ENCODE results near the gene ACTN4. TPM values are rescaled to one million over a fixed set of nuclear protein-coding genes. Genes with fewer than 3 reads are reported as not detected.

ACTN4 gene
- total RNA-seq, 1 donor from 2014 or later: 127 TPM

- H3K4me3 ChIP-seq: no peak overlapping the region
- peaks cover 3% of the 10 kb centered on the region for H3K79me2 ChIP-seq (ENCODE audit: low read depth)
- TF ChIP-seq EZH2phosphoT487 (IDR thresholded peaks at IDR 0.05): no peak
- TF ChIP-seq EZH2 (IDR thresholded peaks at IDR 0.05): no peak
- TF ChIP-seq, protein P1, sequence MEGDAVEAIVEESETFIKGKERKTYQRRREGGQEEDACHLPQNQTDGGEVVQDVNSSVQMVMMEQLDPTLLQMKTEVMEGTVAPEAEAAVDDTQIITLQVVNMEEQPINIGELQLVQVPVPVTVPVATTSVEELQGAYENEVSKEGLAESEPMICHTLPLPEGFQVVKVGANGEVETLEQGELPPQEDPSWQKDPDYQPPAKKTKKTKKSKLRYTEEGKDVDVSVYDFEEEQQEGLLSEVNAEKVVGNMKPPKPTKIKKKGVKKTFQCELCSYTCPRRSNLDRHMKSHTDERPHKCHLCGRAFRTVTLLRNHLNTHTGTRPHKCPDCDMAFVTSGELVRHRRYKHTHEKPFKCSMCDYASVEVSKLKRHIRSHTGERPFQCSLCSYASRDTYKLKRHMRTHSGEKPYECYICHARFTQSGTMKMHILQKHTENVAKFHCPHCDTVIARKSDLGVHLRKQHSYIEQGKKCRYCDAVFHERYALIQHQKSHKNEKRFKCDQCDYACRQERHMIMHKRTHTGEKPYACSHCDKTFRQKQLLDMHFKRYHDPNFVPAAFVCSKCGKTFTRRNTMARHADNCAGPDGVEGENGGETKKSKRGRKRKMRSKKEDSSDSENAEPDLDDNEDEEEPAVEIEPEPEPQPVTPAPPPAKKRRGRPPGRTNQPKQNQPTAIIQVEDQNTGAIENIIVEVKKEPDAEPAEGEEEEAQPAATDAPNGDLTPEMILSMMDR (IDR thresholded peaks at IDR 0.05): no peak
- H3K9me3 Mint-ChIP-seq: no peaks in the 10 kb centered on the region
- no peaks in the 10 kb centered on the region for H3K9me3 ChIP-seq (ENCODE audit: low read depth)
- H2AFZ ChIP-seq (replicated peaks): no peak overlapping the region
- no peaks in the 10 kb centered on the region for H3K27me3 ChIP-seq
- peaks cover 6% of the 10 kb centered on the region for H3K4me1 ChIP-seq
- peaks cover 13% of the 10 kb centered on the region for H3K4me1 Mint-ChIP-seq
- no peak overlapping the region for H3K4me2 ChIP-seq
- H4K20me1 ChIP-seq (ENCODE audit: low read depth): no peaks in the 10 kb centered on the region
- H3K27ac ChIP-seq: no peak overlapping the region
- no peak for DNase-seq (ENCODE audit: low spot score)
- H3K4me3 Mint-ChIP-seq: no peak overlapping the region
- H3K36me3 ChIP-seq: no peaks in the 10 kb centered on the region
- H3F3A ChIP-seq (ENCODE audit: low read depth): peaks cover 7% of the 10 kb centered on the region
- peaks cover 7% of the 10 kb centered on the region for H3K27me3 Mint-ChIP-seq (ENCODE audit: insufficient read depth, low read depth)
- H3K36me3 Mint-ChIP-seq: peaks cover 2% of the 10 kb centered on the region
- no peak overlapping the region for H3K27ac Mint-ChIP-seq
- no peak overlapping the region for H3K9ac ChIP-seq
These were observed 33.2 kb upstream of the ACTN4 start for GRCh38 chr19:38614289-38614688.

DNA sequence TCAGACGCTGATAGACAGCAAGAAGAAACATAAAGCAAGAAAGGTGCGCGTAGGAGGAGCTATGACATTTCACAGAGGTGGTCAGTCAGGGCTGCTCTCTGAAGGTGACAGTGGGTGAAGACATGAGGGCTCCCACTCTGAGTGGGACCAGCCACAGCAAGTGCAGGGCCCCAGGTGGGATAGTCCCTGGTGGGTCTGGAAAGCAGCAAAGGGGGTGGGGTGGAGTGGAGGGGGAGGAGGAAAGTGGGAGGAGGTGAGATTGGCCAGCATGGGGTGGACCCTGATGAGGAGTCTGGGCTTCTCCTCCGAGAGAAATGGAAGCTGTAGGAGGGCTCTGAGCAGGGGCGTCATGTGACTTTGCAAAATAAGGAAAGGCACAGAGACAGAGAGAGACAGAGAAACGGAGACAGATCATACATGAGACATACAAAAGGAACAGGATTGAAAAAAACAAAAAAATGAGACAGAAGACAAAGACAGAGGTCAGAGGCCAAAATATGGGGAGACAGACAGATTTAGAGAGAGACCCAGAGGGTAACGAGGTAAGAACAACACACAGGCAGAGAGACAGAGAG is 32.4 kb upstream of the ACTN4 start:
- H3K4me3 ChIP-seq: no peak overlapping the region
- no peaks in the 10 kb centered on the region for H3K36me3 ChIP-seq
- H2AFZ ChIP-seq (replicated peaks): no peak overlapping the region
- H3K4me3 Mint-ChIP-seq: peak overlapping the region; percentile 1
- H3K27me3 ChIP-seq: no peaks in the 10 kb centered on the region
- H3K27ac ChIP-seq: no peak overlapping the region
- H3K79me2 ChIP-seq (ENCODE audit: low read depth): peaks cover 11% of the 10 kb centered on the region
- no peak for DNase-seq (ENCODE audit: low spot score)
- H3K9me3 Mint-ChIP-seq: no peaks in the 10 kb centered on the region
- peaks cover 10% of the 10 kb centered on the region for H3K4me1 ChIP-seq
- H3K27ac Mint-ChIP-seq: no peak overlapping the region
- H4K20me1 ChIP-seq (ENCODE audit: low read depth): peaks cover 6% of the 10 kb centered on the region
- no peak overlapping the region for H3K9ac ChIP-seq
- H3K4me2 ChIP-seq: no peak overlapping the region
- H3K9me3 ChIP-seq (ENCODE audit: low read depth): no peaks in the 10 kb centered on the region
- H3K27me3 Mint-ChIP-seq (ENCODE audit: insufficient read depth, low read depth): peaks cover 7% of the 10 kb centered on the region
- H3F3A ChIP-seq (ENCODE audit: low read depth): peaks cover 7% of the 10 kb centered on the region
- TF ChIP-seq EZH2phosphoT487 (IDR thresholded peaks at IDR 0.05): no peak
- TF ChIP-seq EZH2 (IDR thresholded peaks at IDR 0.05): no peak
- H3K36me3 Mint-ChIP-seq: peaks cover 2% of the 10 kb centered on the region
- peaks cover 19% of the 10 kb centered on the region for H3K4me1 Mint-ChIP-seq

DNA sequence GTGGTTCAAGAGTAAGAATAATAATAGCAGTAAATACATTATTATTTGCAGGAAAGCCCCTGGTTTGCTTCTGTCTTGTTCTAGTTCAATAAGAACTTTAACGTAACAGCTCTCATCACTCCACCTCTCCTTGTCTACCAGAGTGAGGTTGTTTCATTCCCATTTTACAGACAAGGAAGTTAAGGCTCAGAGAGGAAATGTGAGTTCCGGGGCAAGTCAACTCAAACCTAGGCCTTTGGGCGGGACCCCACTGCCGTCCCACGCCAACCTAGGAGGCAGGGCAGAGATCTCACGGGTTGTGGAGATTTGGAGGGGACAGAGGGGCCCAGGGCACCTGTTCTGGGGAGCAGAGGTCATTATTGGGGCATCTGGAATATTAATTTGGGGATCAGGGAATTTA is 31.2 kb upstream of the ACTN4 start:
- H4K20me1 ChIP-seq (ENCODE audit: low read depth): peaks cover 6% of the 10 kb centered on the region
- TF ChIP-seq, protein P1 (IDR thresholded peaks at IDR 0.05): no peak
- no peak for TF ChIP-seq EZH2phosphoT487 (IDR thresholded peaks at IDR 0.05)
- no peak for TF ChIP-seq EZH2 (IDR thresholded peaks at IDR 0.05)
- Mint-ChIP-seq H3K4me3 (no peak overlapping the region), H3K27ac (peak overlapping the region; percentile 43), H3K4me1 (peaks cover 19% of the 10 kb centered on the region), H3K36me3 (peaks cover 2% of the 10 kb centered on the region), H3K9me3 (no peaks in the 10 kb centered on the region), H3K27me3 (ENCODE audit: insufficient read depth, low read depth) (peaks cover 2% of the 10 kb centered on the region)
- peaks cover 22% of the 10 kb centered on the region for H3K79me2 ChIP-seq (ENCODE audit: low read depth)
- peaks cover 10% of the 10 kb centered on the region for H3K4me1 ChIP-seq
- DNase-seq (ENCODE audit: low spot score): no peak
- peaks cover 8% of the 10 kb centered on the region for H3F3A ChIP-seq (ENCODE audit: low read depth)
- H3K4me3 ChIP-seq: no peak overlapping the region
- no peak overlapping the region for H2AFZ ChIP-seq (replicated peaks)
- H3K9ac ChIP-seq: no peak overlapping the region
- H3K27ac ChIP-seq: no peak overlapping the region
- peaks cover 1% of the 10 kb centered on the region for H3K36me3 ChIP-seq
- H3K27me3 ChIP-seq: no peaks in the 10 kb centered on the region
- H3K4me2 ChIP-seq: no peak overlapping the region
- H3K9me3 ChIP-seq (ENCODE audit: low read depth): no peaks in the 10 kb centered on the region

DNA sequence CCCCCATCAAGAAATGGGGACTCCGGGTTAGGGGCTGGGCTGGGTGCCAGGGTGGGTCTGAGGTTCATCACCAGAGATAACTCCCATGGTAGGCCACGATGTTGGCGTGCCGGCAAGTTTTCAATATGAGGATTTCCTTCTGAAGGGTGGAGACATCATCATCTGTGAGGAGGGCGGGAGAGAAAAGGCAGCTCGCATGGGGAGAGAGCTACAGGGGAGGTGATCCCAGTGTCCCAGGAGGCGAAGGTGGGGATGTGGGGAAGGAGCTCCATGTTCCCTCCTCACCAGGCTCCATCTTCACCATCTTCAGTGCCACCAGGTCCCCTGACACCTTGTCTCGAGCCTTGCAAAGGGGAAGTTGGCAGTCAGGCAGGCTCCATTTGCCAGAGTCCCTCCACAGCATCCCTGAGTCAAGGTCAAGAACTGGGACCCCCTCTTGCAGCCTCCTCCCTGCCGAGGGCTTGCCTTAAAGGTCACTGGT is 30.1 kb upstream of the ACTN4 start:
- peak overlapping the region; percentile 34 for H3K4me3 Mint-ChIP-seq
- Histone ChIP-seq H3K27ac (no peak overlapping the region), H3K4me2 (no peak overlapping the region), H2AFZ (replicated peaks) (no peak overlapping the region), H3K9me3 (ENCODE audit: low read depth) (no peaks in the 10 kb centered on the region), H3F3A (ENCODE audit: low read depth) (peaks cover 11% of the 10 kb centered on the region), H3K27me3 (no peaks in the 10 kb centered on the region), H3K9ac (no peak overlapping the region), H3K36me3 (peaks cover 5% of the 10 kb centered on the region), H3K4me3 (no peak overlapping the region), H3K79me2 (ENCODE audit: low read depth) (peaks cover 25% of the 10 kb centered on the region), H4K20me1 (ENCODE audit: low read depth) (peaks cover 6% of the 10 kb centered on the region), H3K4me1 (peaks cover 10% of the 10 kb centered on the region)
- DNase-seq (ENCODE audit: low spot score): no peak
- peaks cover 9% of the 10 kb centered on the region for H3K36me3 Mint-ChIP-seq
- TF ChIP-seq, protein P1 (IDR thresholded peaks at IDR 0.05): no peak
- TF ChIP-seq EZH2 (IDR thresholded peaks at IDR 0.05) (no peak), EZH2phosphoT487 (IDR thresholded peaks at IDR 0.05) (no peak)
- H3K27me3 Mint-ChIP-seq (ENCODE audit: insufficient read depth, low read depth): peaks cover 2% of the 10 kb centered on the region
- H3K4me1 Mint-ChIP-seq: peaks cover 19% of the 10 kb centered on the region
- no peaks in the 10 kb centered on the region for H3K9me3 Mint-ChIP-seq
- no peak overlapping the region for H3K27ac Mint-ChIP-seq

All from neural progenitor cell (in vitro differentiated cells).